ENCODE measurements around the gene ZNF408.

DNA sequence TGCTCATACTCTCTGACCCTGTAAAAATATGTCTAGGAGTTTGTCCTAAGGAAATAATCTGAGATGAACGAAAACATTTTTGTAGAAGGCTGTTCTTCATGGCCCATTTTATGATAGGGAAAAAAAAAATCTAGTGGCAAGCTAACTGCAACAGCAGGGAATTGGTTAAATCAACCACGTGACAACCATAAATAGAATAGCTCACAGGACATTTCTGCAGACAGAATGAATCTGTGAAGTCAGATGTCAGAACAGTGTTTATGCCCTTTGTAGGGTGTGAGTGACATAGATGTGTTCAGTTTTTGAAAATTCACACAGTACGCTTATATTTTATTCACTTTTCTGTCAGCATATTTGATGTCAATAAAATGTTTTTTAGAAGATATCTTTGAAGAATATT lies 16.5 kb upstream of the ZNF408 start:
- TF ChIP-seq, protein P1, sequence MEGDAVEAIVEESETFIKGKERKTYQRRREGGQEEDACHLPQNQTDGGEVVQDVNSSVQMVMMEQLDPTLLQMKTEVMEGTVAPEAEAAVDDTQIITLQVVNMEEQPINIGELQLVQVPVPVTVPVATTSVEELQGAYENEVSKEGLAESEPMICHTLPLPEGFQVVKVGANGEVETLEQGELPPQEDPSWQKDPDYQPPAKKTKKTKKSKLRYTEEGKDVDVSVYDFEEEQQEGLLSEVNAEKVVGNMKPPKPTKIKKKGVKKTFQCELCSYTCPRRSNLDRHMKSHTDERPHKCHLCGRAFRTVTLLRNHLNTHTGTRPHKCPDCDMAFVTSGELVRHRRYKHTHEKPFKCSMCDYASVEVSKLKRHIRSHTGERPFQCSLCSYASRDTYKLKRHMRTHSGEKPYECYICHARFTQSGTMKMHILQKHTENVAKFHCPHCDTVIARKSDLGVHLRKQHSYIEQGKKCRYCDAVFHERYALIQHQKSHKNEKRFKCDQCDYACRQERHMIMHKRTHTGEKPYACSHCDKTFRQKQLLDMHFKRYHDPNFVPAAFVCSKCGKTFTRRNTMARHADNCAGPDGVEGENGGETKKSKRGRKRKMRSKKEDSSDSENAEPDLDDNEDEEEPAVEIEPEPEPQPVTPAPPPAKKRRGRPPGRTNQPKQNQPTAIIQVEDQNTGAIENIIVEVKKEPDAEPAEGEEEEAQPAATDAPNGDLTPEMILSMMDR (IDR thresholded peaks at IDR 0.05) = no peak
- TF ChIP-seq ZFX (IDR thresholded peaks at IDR 0.05; ENCODE audit: borderline replicate concordance) = no peak

All from 22Rv1 (cell line).